Measurements from ENCODE around the gene SYTL5.

DNA sequence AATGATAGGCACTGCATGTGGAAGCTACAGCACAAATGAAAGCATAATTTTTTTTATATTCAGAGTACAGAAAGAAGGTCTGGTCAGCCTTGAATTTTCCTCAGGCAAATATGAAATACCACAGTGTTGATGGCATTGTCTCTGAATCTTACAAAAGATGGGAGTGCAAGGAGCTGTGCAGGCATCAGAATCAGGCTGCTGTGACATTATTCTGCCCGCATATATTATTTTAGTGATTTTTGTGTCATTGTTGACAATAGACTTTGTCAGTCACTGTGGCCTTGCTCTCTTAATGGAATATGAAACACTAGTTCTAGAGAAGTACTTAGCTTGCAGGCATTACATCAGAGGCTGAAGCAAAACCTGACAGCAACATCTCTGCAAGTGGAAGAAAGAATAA is 42.5 kb downstream of the SYTL5 start:
- no peak for TF ChIP-seq POLR2A (IDR thresholded peaks at IDR 0.05)
- TF ChIP-seq EP300 (IDR thresholded peaks at IDR 0.05) = no peak
- TF ChIP-seq, protein P1, sequence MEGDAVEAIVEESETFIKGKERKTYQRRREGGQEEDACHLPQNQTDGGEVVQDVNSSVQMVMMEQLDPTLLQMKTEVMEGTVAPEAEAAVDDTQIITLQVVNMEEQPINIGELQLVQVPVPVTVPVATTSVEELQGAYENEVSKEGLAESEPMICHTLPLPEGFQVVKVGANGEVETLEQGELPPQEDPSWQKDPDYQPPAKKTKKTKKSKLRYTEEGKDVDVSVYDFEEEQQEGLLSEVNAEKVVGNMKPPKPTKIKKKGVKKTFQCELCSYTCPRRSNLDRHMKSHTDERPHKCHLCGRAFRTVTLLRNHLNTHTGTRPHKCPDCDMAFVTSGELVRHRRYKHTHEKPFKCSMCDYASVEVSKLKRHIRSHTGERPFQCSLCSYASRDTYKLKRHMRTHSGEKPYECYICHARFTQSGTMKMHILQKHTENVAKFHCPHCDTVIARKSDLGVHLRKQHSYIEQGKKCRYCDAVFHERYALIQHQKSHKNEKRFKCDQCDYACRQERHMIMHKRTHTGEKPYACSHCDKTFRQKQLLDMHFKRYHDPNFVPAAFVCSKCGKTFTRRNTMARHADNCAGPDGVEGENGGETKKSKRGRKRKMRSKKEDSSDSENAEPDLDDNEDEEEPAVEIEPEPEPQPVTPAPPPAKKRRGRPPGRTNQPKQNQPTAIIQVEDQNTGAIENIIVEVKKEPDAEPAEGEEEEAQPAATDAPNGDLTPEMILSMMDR (IDR thresholded peaks at IDR 0.05) = no peak

Measured in ovary (tissue), 3 donors.